ENCODE results near the gene RAG2. TPM values are rescaled to one million over a fixed set of nuclear protein-coding genes. Genes with fewer than 3 reads are reported as not detected.

Gene RAG2
- total RNA-seq, 1 experiment from 2014 or later = not detected

- DNase-seq (ENCODE audit: low read depth) = no peak
Observed at GRCh38 chr11:36550385-36551115, 47.5 kb downstream of the RAG2 start.

Other genes starting within 250 kb of the RAG2 start
- 7.2 and 8.6 TPM in 2 replicates for gene TRAF6, start 88.0 kb downstream of the RAG2 start, total RNA-seq (2014; rRNA removed)
- gene RAG1, start 30.2 kb downstream of the RAG2 start, total RNA-seq (2014; rRNA removed) = 0.71 and 0.75 TPM in 2 replicates
- gene IFTAP, start 3.7 kb downstream of the RAG2 start, total RNA-seq (2014; rRNA removed) = 17.6 and 27.6 TPM in 2 replicates

All from LHCN-M2 (cell line).